ENCODE measurements around the gene CUL3.

CUL3 gene

DNA sequence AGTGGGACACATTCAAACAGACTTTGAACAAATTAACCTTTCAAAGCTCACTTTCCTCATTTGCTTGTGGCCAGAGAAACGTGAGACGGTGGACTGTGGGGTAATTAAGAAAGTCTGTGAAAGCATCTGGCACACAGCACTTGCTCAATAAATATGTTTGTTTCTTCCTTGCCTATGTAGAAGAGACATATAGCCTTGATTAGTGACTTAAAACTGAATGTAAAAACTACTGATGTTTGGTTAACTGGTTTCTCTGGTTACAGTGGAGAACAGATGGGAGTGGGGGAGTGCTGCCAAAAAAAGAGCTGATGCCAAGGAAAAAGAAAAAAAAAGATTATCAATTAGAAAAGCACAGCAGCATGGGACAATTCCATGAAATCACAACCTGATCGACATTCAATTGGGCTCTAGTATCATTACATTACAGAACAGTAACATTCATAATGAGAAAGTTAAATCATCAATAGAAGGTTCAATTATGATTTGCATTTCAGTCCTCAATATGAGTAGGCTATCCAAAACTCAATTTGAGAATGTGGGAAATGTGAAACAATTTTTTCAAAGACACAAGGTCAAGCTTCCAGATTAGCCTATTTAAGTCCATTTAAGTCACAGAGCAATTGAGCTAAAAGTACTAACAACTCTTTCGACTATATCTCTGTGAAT is 14.7 kb downstream of the CUL3 start:
- peaks cover 30% of the 10 kb centered on the region for H3K36me3 Mint-ChIP-seq
- CTCF ChIA-PET = interaction anchor here (0.7 to 2.2 kb wide), 2 partner anchors 12 to 76 kb away, joined by 3 to 8 read pairs; no protein-coding TSS in a partner anchor
- H3K9me3 Mint-ChIP-seq = peaks cover 11% of the 10 kb centered on the region
- no peak overlapping the region for H3K4me3 Mint-ChIP-seq
- no peak overlapping the region for H3K27ac Mint-ChIP-seq
- H3K4me1 Mint-ChIP-seq = peaks cover 35% of the 10 kb centered on the region
- no peak for DNase-seq
- H3K27me3 Mint-ChIP-seq = no peaks in the 10 kb centered on the region

DNA sequence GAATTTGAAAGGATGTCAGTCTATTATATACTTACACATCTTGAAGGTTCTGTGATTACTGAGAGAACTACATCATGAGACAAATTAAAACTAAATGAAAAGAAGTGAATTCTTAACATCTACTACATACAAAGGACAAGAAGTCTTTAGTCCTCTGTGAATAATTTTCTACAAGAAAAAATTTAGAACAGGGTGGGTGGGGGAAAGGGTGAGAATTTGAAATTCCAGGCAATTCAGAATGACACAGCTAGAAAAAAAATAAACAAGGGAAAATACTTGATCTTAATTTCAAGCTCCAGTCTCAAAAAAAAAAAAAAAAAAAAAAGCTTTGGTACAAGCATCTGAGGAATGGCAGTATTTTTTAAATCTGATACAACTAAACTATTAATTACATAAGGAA is 15.5 kb downstream of the CUL3 start:
- CTCF ChIA-PET = no interaction called here
- no peak for DNase-seq
- Mint-ChIP-seq H3K27ac (no peak overlapping the region), H3K4me3 (no peak overlapping the region), H3K9me3 (peaks cover 11% of the 10 kb centered on the region), H3K36me3 (peaks cover 34% of the 10 kb centered on the region), H3K4me1 (peaks cover 27% of the 10 kb centered on the region), H3K27me3 (no peaks in the 10 kb centered on the region)

DNA sequence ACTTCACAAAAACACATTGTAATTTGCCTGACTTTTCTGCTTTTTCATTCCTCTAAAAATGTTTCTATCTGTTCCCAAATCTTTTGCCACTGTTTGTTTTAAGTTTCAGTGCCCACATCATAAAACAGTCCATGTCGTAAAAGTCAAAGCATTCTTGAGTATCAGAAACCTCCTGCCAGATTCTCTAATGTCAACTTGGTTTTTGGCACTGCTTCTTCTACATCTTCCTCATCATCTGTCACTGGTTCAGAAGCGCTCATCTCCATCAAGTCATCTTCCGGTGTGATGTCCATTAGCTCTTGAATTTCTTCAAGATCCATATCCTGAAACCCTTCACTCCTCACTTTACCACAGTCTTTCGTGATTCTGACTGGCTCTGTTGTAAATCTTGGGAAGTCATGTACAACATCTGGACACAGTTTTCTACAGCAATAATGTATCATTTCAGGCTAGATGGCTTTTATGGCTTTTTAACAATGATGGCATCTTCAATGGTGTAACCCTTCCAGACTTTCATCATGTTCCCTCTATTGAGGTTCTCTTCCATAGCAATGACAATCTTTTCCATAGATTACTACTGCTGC is 19.6 kb downstream of the CUL3 start:
- Mint-ChIP-seq H3K4me1 (peaks cover 10% of the 10 kb centered on the region), H3K36me3 (peaks cover 33% of the 10 kb centered on the region), H3K4me3 (no peak overlapping the region), H3K27ac (no peak overlapping the region), H3K9me3 (peaks cover 11% of the 10 kb centered on the region), H3K27me3 (no peaks in the 10 kb centered on the region)
- CTCF ChIA-PET = no interaction called here
- DNase-seq = no peak

DNA sequence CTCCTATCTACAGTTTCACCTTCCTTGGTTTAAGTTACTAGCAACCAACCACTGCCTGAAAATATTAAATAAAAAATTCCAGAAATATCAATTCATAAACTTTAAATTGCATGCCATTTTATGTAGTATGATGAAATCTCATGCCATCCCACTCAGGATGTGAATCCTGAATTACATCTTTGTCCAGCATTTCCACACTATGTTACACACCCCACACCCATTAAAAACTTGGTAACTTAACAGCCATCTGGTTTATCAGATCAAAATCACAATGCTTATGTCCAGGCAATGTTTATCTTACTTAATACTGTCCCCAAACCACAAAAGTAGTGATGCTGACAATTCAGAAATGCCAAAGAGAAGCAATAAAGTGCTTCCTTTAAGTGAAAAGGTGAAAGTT is 21.6 kb downstream of the CUL3 start:
- CTCF ChIA-PET = no interaction called here
- no peak overlapping the region for H3K4me3 Mint-ChIP-seq
- H3K27me3 Mint-ChIP-seq = no peaks in the 10 kb centered on the region
- no peak overlapping the region for H3K27ac Mint-ChIP-seq
- peaks cover 11% of the 10 kb centered on the region for H3K9me3 Mint-ChIP-seq
- DNase-seq = no peak
- peaks cover 4% of the 10 kb centered on the region for H3K4me1 Mint-ChIP-seq
- peaks cover 30% of the 10 kb centered on the region for H3K36me3 Mint-ChIP-seq

DNA sequence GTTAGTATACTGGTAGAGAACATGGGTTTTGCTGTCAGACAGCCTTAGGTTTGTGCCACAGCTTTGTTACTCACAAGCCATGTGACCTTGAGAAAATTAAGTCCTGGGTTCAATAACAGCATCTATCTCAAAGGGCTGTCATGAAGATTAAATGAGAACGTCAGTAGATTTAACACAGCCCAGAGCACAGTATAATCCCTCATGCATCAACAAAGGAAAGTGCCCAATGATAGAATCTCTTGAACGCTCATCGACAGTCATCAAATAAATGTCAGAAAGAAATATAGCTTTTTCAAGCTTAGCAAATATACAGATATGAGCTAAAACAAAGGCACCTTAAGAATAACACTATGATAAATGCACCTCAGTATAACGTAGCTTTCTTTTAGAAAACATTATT is 22.3 kb downstream of the CUL3 start:
- Mint-ChIP-seq H3K4me3 (no peak overlapping the region), H3K36me3 (peaks cover 30% of the 10 kb centered on the region), H3K27ac (no peak overlapping the region), H3K4me1 (peaks cover 4% of the 10 kb centered on the region), H3K27me3 (no peaks in the 10 kb centered on the region), H3K9me3 (peaks cover 10% of the 10 kb centered on the region)
- DNase-seq = no peak
- CTCF ChIA-PET = no interaction called here

DNA sequence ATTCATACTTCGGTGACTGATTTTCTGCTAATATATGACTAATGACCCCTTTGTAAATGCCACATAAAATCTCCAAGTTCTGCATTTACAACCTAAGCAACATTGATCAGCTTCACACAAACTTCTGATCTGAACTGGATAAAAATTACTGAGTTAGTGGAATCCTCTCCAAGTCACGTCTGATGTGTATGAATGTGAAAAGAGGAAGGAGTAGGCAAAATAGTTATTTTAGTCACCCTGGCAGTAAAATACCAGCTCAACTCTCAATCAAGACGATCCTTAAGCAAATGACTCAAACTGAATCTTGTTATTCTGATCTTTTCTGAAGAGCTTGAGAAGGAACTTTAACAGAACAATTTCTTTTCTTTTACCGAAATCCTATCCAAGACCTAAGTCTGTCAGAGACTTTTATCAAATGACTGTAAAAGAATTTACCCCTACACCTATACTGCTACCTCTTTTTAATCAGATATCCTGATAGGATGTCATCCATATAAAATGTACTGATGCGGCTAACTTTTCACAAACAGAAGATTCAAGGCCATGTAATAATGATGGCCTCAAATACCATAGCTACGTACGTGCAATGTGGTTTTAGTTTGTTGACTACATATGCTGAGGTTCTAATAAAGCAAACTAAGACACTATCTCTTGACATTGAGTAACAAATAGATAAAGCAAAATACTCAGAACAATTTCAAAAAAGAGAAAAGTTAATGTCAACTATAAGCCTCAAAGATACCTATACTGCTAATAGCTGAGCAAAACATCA is 23.7 kb downstream of the CUL3 start:
- CTCF ChIA-PET = no interaction called here
- no peak overlapping the region for H3K4me3 Mint-ChIP-seq

DNA sequence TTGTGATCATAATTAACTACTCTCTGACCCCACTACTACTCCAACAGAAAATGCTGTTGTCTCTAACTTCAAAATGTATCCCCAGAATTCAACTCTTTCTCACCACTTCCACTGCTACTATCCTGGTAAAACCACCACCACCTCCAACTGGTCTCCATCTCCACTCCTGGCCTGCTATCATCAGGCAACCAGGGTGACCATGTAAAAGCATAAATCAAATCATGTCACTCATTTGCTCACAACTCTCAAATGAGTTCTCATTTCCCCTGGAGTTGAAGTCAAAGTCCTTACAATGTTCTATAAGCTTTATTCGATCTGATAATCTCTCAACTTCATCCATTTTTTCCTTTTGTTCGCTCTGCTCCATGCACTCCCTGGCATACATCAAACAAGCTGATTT is 24.6 kb downstream of the CUL3 start:
- H3K27ac Mint-ChIP-seq = no peak overlapping the region
- no peak for DNase-seq
- peaks cover 2% of the 10 kb centered on the region for H3K4me1 Mint-ChIP-seq
- no peaks in the 10 kb centered on the region for H3K27me3 Mint-ChIP-seq
- no peak overlapping the region for H3K4me3 Mint-ChIP-seq
- no peaks in the 10 kb centered on the region for H3K9me3 Mint-ChIP-seq
- CTCF ChIA-PET = no interaction called here
- H3K36me3 Mint-ChIP-seq = peaks cover 21% of the 10 kb centered on the region

More for the DNA sequence above, 23.7 kb downstream of the CUL3 start:
- no peak for DNase-seq
- Mint-ChIP-seq H3K27me3 (no peaks in the 10 kb centered on the region), H3K36me3 (peaks cover 22% of the 10 kb centered on the region), H3K27ac (no peak overlapping the region), H3K4me1 (peaks cover 4% of the 10 kb centered on the region), H3K9me3 (peaks cover 2% of the 10 kb centered on the region)

DNA sequence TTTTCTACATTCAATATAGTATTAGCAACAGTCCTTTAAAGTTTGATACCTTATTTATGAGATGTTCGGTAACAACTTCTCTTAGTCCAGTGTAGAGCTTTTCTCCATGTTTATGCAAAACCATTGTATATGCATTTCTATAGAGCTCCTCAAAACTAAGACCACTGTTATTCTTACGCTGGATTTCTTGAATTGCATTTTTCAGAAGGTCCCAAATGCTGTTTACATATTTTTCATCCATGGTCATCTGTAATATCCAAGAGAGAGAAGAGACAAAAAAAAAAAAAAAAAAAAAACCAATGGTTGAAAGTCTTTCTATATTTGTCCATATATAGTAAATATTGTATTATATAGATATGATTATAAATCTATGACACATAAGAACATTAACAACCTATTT is 27.6 kb downstream of the CUL3 start:
- Mint-ChIP-seq H3K4me3 (no peak overlapping the region), H3K4me1 (no peaks in the 10 kb centered on the region), H3K27ac (no peak overlapping the region), H3K9me3 (no peaks in the 10 kb centered on the region), H3K27me3 (no peaks in the 10 kb centered on the region), H3K36me3 (peaks cover 29% of the 10 kb centered on the region)
- DNase-seq = no peak
- CTCF ChIA-PET = no interaction called here

DNA sequence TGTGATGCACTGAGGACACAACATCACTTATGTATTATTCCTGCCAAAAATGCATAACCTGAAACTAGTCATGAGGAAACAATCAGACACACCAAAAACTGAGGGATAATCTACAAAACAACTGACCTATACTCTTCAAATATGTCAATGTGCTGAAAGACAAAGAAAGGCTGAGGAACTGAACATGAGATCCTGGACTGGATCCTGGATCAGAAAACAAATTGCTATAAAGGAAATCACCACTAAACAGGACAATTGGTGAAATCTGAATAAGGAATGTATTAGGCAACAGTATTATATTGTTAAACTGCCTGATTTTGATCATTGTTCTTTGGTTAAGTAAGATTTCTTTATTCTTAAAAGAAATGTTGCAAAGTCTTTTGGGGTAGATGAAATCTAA is 28.8 kb downstream of the CUL3 start:
- CTCF ChIA-PET = no interaction called here
- Mint-ChIP-seq H3K4me3 (no peak overlapping the region), H3K27me3 (no peaks in the 10 kb centered on the region), H3K36me3 (peaks cover 33% of the 10 kb centered on the region), H3K27ac (peak overlapping the region; percentile 24), H3K4me1 (no peaks in the 10 kb centered on the region), H3K9me3 (no peaks in the 10 kb centered on the region)
- no peak for DNase-seq

DNA sequence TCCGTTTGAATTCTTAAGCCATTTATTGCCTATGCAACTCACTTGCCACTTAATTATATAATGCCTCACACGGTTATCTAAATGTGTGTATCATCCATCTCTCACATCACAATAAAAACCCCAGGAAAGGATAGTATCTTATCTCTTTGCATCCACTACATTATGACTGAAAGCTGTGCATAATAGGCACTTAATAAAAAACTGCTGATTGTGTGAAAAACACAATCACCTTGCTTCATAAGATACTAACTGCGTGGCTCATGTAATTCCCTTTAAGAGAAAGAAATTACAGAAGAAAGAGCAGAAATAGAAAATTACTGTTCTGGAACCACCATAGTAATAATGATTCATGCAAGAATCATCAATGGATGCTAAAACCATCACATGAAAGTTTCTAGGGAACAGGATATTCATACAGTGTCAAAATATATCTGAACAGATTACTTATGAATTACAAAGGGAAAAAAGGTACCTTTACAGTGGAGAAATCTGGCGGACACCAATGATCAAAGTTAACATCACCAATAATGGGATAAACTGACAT is 29.3 kb downstream of the CUL3 start:
- Mint-ChIP-seq H3K9me3 (no peaks in the 10 kb centered on the region), H3K27ac (no peak overlapping the region), H3K36me3 (peaks cover 33% of the 10 kb centered on the region), H3K4me1 (no peaks in the 10 kb centered on the region), H3K27me3 (no peaks in the 10 kb centered on the region), H3K4me3 (no peak overlapping the region)
- CTCF ChIA-PET = no interaction called here
- no peak for DNase-seq

DNA sequence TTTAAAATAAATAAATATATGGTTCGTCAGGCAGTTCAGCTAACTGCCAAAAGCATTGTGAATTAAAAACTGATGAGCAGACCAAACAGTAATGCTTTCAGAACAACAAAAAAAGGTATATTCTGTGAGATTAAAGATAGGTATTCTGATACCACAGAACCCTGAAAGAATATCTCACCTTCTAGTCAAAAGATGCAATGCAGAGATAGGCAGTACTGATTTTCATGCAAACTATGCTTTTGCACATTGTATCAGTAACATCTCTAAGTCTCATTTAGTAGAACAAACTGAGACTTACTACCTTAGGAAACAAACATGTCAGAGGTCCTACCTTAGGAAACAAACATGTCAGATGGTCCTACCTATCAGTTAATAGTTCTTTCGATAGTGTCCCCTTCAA is 32.4 kb downstream of the CUL3 start:
- H3K36me3 Mint-ChIP-seq = peaks cover 43% of the 10 kb centered on the region
- no peak overlapping the region for H3K27ac Mint-ChIP-seq
- no peaks in the 10 kb centered on the region for H3K9me3 Mint-ChIP-seq
- H3K4me1 Mint-ChIP-seq = no peaks in the 10 kb centered on the region
- CTCF ChIA-PET = no interaction called here
- no peak overlapping the region for H3K4me3 Mint-ChIP-seq
- DNase-seq = no peak
- H3K27me3 Mint-ChIP-seq = no peaks in the 10 kb centered on the region

DNA sequence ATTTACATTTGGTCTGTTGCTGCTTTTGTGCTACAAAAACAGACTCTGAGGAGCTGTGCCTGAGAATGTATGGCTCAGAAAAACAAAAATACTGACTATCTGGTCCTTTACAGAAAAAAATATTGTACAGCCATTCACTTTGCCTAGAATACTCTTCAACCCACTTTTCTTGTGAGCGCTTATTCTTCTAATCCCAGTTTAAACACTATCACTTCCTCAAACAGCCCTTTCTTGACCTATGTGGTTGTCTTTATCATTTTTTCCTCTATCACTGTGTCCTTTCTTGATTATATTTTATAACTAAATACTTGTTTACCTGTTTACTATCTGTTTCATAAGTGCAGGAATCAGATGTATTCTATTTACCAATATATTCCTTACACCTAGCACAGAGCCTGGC is 33.5 kb downstream of the CUL3 start:
- CTCF ChIA-PET = no interaction called here
- Mint-ChIP-seq H3K4me3 (no peak overlapping the region), H3K27me3 (no peaks in the 10 kb centered on the region), H3K27ac (no peak overlapping the region), H3K36me3 (peaks cover 47% of the 10 kb centered on the region), H3K9me3 (no peaks in the 10 kb centered on the region), H3K4me1 (no peaks in the 10 kb centered on the region)
- no peak for DNase-seq

DNA sequence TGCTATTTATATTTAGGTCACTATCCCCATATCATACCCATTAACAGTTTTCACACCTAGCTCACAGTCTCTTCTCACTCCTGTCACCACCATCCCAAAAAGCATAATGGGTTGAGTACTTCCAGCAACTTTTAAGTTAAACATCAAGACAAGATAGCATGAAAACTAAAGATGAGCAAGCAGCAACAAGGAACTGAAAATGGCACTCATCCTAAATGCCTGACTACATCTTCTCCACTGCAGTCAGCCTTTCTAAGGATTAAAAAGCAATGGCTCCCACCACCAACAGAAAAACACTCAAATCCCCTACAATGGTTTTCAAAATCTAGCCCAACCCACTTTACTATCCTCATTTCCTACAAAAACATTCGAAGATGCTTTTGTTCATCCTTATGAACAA is 38.2 kb downstream of the CUL3 start:
- DNase-seq = no peak
- no peak overlapping the region for H3K4me3 Mint-ChIP-seq
- H3K4me1 Mint-ChIP-seq = no peaks in the 10 kb centered on the region
- H3K9me3 Mint-ChIP-seq = no peaks in the 10 kb centered on the region
- H3K36me3 Mint-ChIP-seq = peaks cover 29% of the 10 kb centered on the region
- no peaks in the 10 kb centered on the region for H3K27me3 Mint-ChIP-seq
- CTCF ChIA-PET = interaction anchor here (0.8 kb wide), 1 partner anchor 1985 kb away, joined by 3 read pairs; no protein-coding TSS in a partner anchor
- H3K27ac Mint-ChIP-seq = no peak overlapping the region

DNA sequence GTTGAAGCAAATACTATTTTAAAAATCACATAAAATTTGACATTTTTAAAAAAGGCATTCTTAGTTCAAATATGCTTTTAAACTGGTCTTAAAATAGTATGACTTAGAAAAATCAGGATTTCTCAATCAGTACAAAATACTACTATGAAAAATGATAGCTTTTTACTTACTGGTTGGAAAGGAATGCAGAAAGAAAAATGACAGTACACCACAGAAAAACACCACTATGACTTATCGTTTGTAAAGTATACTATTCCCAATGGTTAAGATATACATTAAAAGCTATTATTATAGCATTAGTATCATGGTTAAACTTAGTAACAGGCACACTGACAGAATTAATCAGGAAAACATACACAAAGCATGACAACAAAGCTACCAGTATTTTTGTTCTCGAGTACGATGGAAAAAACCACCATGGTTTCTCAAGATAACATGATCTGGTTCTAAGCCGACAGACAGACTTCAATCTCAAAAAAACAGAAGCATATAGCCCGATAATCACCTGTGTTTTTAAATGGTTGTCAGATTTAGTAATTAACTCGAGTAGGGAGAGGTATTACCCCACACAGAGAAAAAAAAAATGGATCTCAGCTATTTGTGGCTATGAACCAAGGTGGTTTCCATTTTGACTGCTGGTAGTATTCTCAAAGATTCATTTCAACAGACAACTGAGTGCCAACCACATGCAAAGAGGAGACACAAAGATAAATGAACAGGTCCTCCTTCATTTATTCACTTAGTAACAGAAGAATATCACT is 39.1 kb downstream of the CUL3 start:
- CTCF ChIA-PET = interaction anchor here (0.8 kb wide), 1 partner anchor 1984 kb away, joined by 3 read pairs; no protein-coding TSS in a partner anchor
- H3K9me3 Mint-ChIP-seq = no peaks in the 10 kb centered on the region
- H3K4me1 Mint-ChIP-seq = peaks cover 3% of the 10 kb centered on the region
- H3K27ac Mint-ChIP-seq = no peak overlapping the region
- DNase-seq = no peak
- no peaks in the 10 kb centered on the region for H3K27me3 Mint-ChIP-seq
- H3K4me3 Mint-ChIP-seq = no peak overlapping the region
- H3K36me3 Mint-ChIP-seq = peaks cover 35% of the 10 kb centered on the region
